HG02588 (cell line): Measurements from ENCODE around the gene NBPF12.
"Not testable (repeated sequence)": the region's sequence is repeated elsewhere in the genome, so short reads cannot be mapped to it uniquely, and the experiment has no call there.

Experiments
- ATAC-seq: cut with Tn5 transposase; IDR thresholded peaks from one replicate; pipeline ENCODE4 v1.9.1; 2021; ENCODE audit warnings: mild to moderate bottlenecking, moderate library complexity; ENCODE audit not compliant: unreplicated experiment

Gene NBPF12

DNA sequence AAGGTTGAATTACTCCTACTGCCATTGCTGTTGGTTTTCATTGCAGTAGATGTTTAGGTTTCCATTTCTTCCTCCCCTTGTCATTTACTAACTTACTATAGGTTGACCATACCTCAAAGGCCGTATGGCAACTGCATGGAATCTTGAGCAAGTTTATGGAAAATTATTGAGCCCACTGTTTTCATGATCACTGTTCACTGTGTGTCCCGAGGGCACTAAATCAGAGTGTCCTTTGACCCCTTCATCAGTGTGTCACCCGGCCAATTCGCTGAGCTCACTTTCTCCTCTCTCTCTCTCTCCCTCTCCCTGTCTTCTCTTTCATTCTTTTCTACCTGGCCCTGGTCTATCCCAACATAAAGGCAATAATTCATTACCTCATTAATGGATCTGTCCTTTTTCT lies 47.7 kb downstream of the NBPF12 start:
- ATAC-seq, result not testable (repeated sequence)

DNA sequence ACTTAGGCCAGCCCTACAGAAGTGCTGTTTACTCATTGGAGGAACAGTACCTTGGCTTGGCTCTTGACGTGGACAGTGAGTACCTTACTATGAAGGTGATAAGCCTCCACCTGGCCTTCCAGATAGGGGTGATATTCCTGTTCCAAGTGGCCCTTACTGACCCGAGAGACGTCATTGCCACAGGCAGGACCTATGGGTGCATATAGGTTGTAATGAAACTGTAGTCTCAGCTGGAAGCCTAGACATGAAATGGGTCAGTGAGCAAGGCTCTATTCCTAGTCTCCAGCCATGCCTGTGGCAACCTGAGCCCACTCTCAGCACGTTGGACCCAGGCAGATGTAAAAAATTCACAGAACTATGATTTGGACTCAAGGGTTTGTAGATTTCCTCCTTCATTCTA lies 48.3 kb downstream of the NBPF12 start:
- ATAC-seq, result not testable (repeated sequence)

DNA sequence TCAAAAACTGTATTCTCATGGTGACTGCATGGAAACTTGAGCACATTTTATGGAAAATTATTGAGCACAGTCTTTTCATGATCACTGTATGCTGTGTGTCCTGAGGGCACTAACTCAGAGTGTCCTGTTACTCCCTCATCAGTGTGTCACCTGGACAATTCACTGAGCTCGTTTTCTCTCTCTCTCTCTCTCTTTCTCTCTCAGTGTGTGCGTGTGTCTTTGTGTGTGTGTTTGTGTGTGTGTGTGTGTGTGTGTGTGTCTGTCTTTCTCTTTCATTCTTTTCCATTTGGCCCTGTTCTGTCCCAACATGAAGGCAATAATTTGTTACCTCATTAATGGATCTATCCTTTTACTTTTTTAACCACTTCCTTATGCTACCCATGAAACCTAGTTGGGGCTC lies 49.4 kb downstream of the NBPF12 start:
- not testable (repeated sequence) for ATAC-seq

DNA sequence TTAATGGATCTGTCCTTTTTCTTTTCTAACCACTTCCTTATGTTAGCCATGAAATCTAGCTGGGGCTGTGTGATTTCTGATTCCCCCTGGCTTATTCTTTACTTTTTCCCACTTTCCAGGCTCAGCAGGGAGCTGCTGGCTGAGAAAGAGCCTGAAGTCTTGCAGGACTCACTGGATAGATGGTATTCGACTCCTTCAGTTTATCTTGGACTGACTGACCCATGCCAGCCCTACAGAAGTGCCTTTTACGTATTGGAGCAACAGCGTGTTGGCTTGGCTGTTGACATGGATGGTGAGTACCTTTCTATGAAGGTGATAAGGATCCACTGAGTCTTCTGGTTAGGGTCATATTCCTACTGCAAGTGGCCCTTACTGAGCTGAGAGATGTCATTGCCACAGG lies 51.3 kb downstream of the NBPF12 start:
- ATAC-seq, result not testable (repeated sequence)

GRCh38 chr1:147008495-147008894 lies 70.4 kb downstream of the NBPF12 start:
- not testable (repeated sequence) for ATAC-seq

- ATAC-seq, result not testable (repeated sequence)
These were observed 88.9 kb downstream of the NBPF12 start for GRCh38 chr1:147026975-147027374.

DNA sequence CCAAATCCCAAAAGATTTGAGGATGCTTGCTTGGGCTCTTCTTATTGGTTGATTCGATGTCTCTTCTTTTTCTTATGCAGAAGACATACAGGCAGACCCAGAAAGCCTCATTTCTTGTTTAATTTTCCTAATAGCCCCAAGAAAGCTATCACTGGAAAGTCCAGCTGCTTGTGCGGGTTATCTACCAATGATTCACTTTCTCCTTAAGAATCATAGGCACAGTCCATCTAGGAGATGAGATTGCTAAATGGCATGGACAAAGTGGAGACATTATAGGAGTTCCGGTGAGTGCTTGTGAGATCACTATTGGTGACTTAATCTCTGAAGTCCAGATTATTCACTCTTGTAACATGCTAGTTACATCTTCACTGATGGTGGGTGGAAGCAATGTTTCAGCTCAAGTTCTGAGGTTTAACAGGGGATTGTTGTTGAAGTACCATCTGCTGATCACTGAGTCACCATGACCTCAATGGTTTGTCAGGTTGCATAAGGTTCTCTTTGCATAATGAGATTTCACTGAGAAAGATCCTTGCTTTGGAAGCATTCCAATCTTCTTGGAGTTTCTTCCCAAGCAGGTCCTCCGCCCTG lies 92.0 kb downstream of the NBPF12 start:
- not testable (repeated sequence) for ATAC-seq

- no peak for ATAC-seq
These were observed 101.8 kb downstream of the NBPF12 start for GRCh38 chr1:147039916-147040315.

- ATAC-seq, result not testable (repeated sequence)
These were observed 104.8 kb downstream of the NBPF12 start for GRCh38 chr1:147042891-147043290.

DNA sequence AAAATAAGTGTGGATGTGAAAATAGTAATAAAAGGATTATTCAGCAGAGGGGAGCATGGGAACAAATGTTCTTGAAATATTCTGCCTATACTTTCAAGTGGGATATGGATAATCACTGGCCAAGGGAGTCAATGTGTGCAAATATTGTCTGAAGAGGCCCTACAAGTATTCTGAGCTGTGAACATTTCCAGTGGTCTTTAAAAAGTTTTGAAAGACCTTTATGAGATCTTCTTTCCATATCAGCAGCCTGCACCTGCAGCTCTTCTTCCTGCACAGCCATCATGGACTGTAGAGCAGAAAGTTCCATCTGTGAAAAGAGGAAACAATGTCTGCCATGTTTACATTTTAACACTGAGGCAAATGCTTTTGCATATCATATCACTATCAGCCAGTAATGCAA lies 106.4 kb downstream of the NBPF12 start:
- not testable (repeated sequence) for ATAC-seq
